GM21576 (cell line): ENCODE data around the gene ZNF746.

ENCODE experiments used
- ATAC-seq: cut with Tn5 transposase; IDR thresholded peaks from one replicate; pipeline ENCODE4 v1.9.1; 2021; ENCODE audit warnings: mild to moderate bottlenecking, moderate library complexity; ENCODE audit not compliant: unreplicated experiment

Gene ZNF746

DNA sequence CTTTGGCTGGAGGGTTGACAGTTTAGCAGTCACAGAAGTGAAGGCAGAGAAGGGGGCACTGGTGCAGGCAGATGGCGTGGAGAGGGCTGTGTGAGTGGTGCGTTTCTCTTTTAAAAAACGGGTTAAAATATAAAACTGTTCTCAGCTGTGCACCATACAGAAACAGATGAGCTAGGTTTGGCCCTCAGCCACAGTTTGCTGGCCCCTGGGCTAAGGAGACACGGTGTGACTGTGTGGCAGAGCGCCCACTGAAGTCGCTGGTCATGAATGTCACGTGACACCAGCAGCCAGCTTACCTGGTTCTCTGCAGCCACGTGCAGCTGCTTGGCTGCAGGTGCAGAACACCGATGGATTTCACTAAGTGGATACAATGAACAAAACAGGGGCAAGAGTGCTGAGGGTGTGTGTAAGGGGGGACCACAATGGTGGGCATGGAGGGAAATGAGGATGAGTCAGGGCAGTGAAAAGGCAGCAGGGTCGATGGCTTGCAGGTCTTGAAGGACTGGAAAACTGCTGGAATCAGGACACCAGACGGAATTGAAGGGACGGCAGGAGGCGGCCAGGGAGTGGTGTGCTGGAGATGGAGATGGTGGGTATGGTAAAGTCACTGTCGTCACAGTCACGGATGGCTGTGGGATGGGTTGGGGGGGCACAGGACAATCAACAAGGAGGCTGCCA is 7.4 kb downstream of the ZNF746 start:
- ATAC-seq: no peak

- ATAC-seq: no peak
Measured at GRCh38 chr7:149489391-149490024, 8.1 kb downstream of the ZNF746 start.

DNA sequence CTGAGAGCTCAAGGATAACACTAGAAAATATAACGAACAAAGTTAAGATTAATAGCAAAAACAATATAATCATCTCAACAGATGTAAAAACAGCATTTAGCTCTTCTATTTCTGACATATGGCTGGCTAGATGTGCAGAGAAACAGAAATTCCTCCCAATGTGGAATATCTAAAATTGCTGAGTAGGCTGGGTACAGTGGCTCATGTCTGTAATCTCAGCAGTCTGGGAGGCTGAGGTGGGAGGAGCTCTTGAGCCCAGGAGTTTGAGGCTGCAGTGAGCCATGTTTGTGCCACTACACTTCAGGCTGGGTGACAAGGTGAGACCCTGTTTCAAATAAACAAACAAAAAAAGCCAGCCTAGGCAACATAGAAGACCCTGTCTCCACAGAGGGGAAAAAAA is 18.0 kb downstream of the ZNF746 start:
- no peak for ATAC-seq

DNA sequence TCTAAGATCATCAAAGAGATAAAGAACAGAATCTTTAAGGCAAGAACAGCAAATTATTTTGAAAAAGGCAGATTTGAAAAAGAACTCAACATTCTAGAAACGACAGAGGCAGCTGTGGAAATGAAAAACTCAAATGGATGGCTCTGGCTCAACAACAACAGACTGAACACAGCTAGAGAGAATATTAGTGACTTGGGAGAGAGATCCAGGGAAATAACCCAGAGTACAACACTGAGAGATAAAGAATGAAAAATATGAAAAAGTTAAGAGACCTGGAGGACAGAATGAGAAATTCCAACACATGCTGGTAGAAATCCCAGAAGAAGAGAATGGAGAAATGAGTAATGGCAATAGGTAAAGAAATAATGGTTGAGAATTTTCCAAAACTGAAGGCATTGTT is 18.9 kb downstream of the ZNF746 start:
- ATAC-seq: no peak

GRCh38 chr7:149477494-149478443 is 19.8 kb downstream of the ZNF746 start:
- no peak for ATAC-seq

GRCh38 chr7:149476791-149477190 is 20.8 kb downstream of the ZNF746 start:
- ATAC-seq: no peak

- no peak for ATAC-seq
Measured at GRCh38 chr7:149475121-149476045, 22.2 kb downstream of the ZNF746 start.

DNA sequence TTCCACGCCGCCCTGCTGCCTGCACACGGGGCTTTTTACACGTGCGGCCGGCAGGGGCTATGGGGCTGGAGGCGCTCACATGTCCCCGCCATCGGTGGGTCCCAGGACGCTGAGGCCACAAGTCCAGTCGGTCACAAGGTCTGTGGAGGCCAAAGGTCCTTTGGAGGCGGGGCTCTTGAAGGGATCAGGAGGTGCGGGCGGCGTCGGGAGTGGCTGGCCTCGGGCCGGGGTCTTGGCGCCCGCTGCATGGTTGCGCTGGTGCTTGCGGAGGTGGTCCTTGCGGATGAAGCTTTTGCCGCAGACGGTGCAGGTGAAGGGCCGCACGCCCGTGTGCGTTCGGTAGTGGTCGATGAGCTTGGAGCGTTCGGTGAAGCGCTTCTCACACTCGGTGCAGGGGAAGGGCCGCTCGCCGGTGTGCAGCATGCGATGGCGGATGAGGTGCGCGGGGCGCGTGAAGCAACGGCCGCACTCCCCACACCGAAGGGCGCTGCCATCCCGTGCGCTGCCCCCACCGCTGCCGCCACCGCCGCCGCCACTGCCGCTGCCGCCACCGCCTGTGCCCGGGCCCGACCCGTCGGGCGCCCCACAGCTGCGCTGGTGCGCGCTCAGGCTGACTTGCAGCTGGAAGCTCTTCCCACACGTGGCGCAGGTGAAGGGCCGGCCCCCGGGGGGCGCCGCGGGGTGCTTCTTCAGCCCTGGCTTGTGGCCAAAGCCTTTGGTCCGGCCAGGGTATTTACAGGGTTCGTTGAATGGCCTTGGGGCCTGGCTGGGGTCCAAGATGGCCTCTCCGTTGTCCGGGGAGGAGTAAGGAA is 23.1 kb downstream of the ZNF746 start:
- no peak for ATAC-seq

- no peak for ATAC-seq
Measured at GRCh38 chr7:149473251-149473650, 24.4 kb downstream of the ZNF746 start.

GRCh38 chr7:149471289-149471953 is 26.2 kb downstream of the ZNF746 start:
- no peak for ATAC-seq

- ATAC-seq: no peak
Measured at GRCh38 chr7:149469806-149470205, 27.8 kb downstream of the ZNF746 start.

- no peak for ATAC-seq
Measured at GRCh38 chr7:149468208-149468607, 29.4 kb downstream of the ZNF746 start.

GRCh38 chr7:149467321-149467859 is 30.2 kb downstream of the ZNF746 start:
- no peak for ATAC-seq

- ATAC-seq: no peak
Measured at GRCh38 chr7:149466364-149466763, 31.2 kb downstream of the ZNF746 start.

DNA sequence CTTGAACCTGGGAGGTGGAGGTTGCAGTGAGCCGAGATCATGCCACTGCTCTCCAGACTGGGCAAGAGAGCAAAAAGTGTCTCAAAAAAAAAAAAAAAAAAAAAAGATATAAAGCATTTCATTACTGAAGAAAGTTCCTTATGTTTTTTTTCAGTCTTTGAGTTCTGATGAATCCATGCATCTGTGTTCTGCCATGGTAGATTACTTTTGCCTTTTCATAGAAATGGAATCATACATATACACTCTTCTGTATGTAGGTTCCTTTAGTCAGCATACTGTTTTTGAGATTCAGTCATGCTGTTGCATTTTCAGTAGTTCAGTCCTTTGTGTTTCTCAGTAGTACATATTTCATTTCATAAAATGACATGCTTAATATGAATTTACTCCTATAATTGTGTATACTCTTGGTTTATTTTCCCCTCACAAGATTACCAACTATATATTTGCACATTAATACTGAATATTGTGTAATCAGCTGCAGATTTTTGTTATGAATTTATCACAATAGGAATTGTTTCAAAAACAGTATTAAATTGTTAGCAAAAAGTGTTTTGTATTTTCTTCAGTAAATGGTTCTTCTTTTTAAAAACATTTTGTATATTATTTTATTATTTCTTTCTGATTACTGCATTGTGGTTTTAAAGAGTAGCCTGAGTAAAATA is 34.0 kb downstream of the ZNF746 start:
- no peak for ATAC-seq

GRCh38 chr7:149462101-149462520 is 35.5 kb downstream of the ZNF746 start:
- no peak for ATAC-seq

DNA sequence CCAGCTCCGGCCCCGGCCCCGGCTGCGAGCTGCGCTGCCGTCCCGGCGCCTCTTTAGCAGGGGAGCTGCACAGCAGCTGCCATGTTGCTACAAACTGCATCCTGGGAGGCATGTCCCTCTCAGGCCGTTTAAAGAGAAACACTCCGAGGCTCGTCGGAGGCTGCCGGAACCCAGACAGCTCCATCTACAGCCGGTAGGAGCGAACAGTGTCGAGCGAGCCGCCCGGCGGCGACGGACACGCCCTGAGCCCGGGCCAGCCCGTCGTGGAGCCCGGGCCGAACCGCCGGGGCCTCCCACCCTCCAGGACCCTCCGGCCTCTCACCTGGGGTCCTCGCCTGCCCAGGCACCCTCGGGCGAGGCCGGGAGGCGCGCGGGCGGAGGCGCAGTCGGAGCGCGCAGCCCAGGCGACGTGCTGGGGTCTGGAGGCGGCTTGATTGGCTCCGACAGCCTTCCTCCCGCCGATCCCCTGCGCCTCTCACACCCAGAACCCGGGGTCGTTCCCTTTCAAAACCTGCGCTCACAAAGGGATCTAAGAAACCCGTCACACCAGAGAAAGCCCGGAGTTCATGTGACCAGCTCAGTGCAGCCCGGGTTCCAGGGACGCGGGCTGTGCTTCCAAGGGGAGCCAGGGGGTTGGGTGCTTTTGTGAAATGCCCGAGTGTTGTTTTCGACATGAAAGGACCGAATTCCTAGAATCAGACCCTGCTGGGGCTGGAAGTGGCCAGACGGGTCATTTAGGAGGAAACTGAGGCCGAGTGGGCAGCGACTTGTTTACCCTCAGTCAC is 36.9 kb downstream of the ZNF746 start, which contains the start of gene ZNF777:
ZNF777 (minus strand) TSS at position 570 of the 785 bp plus-strand sequence. CDS start 5,040 bp downstream, outside the sequence.
- ATAC-seq: peak; percentile 95
